Ascending aorta (tissue), 2 donors: Measurements from ENCODE around the gene IMP4. TPM values are rescaled to one million over a fixed set of nuclear protein-coding genes. Genes with fewer than 3 reads are reported as not detected.

Experiments
- DNase-seq, 2 donors: peaks; one replicate each; pipeline ENCODE4 v3.0.0-alpha.2; 2019; ENCODE audit warnings: low spot score in 2 of 2
- H3K27ac ChIP-seq, 2 donors: fragments of 200-600 bp; sonication (generic); one replicate each; pipeline ENCODE4 v1.5.1; 2016 to 2017; ENCODE audit warnings: mild to moderate bottlenecking in 1 of 2
- H3K27me3 ChIP-seq: fragments of 200-600 bp; sonication (generic); one replicate; pipeline ENCODE4 v1.5.1; 2017
- H3K36me3 ChIP-seq, 2 donors: fragments of 200-600 bp; sonication (generic); one replicate each; pipeline ENCODE4 v1.5.1; 2016
- H3K4me1 ChIP-seq, 2 donors: fragments of 200-600 bp; sonication (generic); one replicate each; pipeline ENCODE4 v1.5.1; 2016 to 2017; ENCODE audit warnings: mild to moderate bottlenecking in 1 of 2
- H3K4me3 ChIP-seq, 2 donors: fragments of 200-600 bp; sonication (generic); one replicate each; pipeline ENCODE4 v1.5.1; 2016 to 2017; ENCODE audit warnings: mild to moderate bottlenecking in 1 of 2
- H3K9me3 ChIP-seq, 2 donors: fragments of 200-600 bp; sonication (generic); one replicate each; pipeline ENCODE4 v1.5.1; 2016
- intact Hi-C: fragments of 100-400 bp; cut with DNase I; formaldehyde crosslinking; loops from one replicate; pipeline ENCODE4 v1.15.1; 2023
- total RNA-seq: library from RNA; depleted of rRNA; stranded (reverse); fragments of >200 nt; gene quantifications from one replicate; pipeline ENCODE4 v1.1.0, GENCODE V29; 2016
- TF ChIP-seq, protein P1 (sequence below), 3 experiments: fragments of 200-600 bp in 2 of 3; fragments of 450-650 bp in 1 of 3; sonication (generic) in 2 of 3; IDR thresholded peaks; one replicate each; pipeline ENCODE4 v1.5.1; 2016 to 2019; ENCODE audit warnings: antibody characterized with exemption in 3 of 3, mild to moderate bottlenecking in 1 of 3, moderate library complexity in 1 of 3

The IMP4 gene
- total RNA-seq, 1 donor from 2014 or later = 97.9 TPM

DNA sequence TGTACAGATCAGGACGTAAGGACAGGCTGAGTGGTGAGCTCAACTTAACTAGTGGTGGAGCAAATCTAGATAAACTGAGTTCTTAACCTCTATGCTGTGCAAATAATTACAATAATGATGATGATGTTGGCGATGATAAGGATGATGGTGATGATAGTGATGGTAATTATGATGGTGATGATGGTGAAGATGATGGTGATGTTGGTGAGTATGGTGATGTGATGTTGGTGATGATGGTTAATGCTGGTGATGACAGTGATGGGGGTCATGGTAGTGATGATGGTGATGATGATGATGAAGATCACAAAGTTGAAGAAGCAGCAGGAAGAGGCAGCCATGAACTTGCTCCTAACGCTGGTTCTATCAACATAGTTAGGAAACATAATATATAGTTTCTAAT, 38.0 kb upstream of the IMP4 start:
- Histone ChIP-seq H3K27me3 (no peaks in the 10 kb centered on the region), H3K27ac (no peak overlapping the region), H3K9me3 (no peaks in the 10 kb centered on the region), H3K4me1 (no peaks in the 10 kb centered on the region), H3K36me3 (no peaks in the 10 kb centered on the region), H3K4me3 (no peak overlapping the region)
- TF ChIP-seq, protein P1, sequence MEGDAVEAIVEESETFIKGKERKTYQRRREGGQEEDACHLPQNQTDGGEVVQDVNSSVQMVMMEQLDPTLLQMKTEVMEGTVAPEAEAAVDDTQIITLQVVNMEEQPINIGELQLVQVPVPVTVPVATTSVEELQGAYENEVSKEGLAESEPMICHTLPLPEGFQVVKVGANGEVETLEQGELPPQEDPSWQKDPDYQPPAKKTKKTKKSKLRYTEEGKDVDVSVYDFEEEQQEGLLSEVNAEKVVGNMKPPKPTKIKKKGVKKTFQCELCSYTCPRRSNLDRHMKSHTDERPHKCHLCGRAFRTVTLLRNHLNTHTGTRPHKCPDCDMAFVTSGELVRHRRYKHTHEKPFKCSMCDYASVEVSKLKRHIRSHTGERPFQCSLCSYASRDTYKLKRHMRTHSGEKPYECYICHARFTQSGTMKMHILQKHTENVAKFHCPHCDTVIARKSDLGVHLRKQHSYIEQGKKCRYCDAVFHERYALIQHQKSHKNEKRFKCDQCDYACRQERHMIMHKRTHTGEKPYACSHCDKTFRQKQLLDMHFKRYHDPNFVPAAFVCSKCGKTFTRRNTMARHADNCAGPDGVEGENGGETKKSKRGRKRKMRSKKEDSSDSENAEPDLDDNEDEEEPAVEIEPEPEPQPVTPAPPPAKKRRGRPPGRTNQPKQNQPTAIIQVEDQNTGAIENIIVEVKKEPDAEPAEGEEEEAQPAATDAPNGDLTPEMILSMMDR (IDR thresholded peaks at IDR 0.05) = no peak
- no peak for DNase-seq
- intact Hi-C loops = no loop called here

DNA sequence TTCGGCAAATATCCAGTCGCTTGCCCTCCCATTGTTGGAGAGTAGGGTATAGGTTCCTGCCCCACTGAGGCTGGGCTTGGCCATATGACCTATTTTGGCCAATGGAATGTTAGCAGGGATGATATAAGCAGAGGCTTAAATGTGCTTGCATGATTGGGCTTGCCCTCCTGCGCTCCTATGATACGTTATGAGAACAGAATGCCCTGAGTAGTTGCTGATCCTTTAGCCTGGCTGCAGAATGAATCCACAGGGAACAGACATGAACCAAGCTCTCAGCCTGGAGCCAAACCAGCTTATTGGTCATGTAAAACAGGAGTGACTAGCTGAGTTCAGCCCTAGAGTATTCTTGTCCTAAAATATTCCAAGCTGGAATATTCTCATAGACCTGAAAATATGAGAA, 34.8 kb upstream of the IMP4 start:
- Histone ChIP-seq H3K4me3 (no peak overlapping the region), H3K27me3 (no peaks in the 10 kb centered on the region), H3K9me3 (no peaks in the 10 kb centered on the region), H3K27ac (no peak overlapping the region), H3K36me3 (no peaks in the 10 kb centered on the region), H3K4me1 (no peaks in the 10 kb centered on the region)
- intact Hi-C loops = no loop called here
- no peak for DNase-seq
- TF ChIP-seq, protein P1 (IDR thresholded peaks at IDR 0.05) = no peak

DNA sequence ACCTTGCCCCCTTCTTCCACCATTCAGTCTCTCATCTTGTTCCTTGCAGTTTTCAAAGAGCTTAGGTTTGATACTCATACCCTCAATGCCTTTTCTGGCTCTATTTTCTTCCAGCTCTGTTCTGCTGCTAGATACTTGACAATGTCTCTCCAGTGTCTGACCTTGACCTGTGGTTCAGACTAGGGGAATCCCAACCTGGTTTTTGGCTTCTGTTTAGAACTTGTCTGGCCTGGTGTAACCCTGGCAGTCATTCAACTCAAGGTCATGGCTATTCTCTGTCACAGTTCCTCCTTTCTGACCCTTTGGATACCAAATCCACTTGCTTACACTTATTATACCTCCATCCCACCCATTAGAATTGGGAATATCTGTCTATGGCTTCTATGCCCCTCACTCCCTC, 31.8 kb upstream of the IMP4 start:
- DNase-seq = no peak
- Histone ChIP-seq H3K27ac (no peak overlapping the region), H3K4me3 (no peak overlapping the region), H3K27me3 (no peaks in the 10 kb centered on the region), H3K4me1 (no peaks in the 10 kb centered on the region), H3K9me3 (no peaks in the 10 kb centered on the region), H3K36me3 (no peaks in the 10 kb centered on the region)
- TF ChIP-seq, protein P1 (IDR thresholded peaks at IDR 0.05) = no peak
- intact Hi-C loops = no loop called here

- no peak overlapping the region for H3K4me3 ChIP-seq
- TF ChIP-seq, protein P1 (IDR thresholded peaks at IDR 0.05) = no peak
- no peak for DNase-seq
- H3K27ac ChIP-seq = no peak overlapping the region
- H3K27me3 ChIP-seq = no peaks in the 10 kb centered on the region
- no peaks in the 10 kb centered on the region for H3K36me3 ChIP-seq
- H3K4me1 ChIP-seq = no peaks in the 10 kb centered on the region
- intact Hi-C loops = no loop called here
- no peaks in the 10 kb centered on the region for H3K9me3 ChIP-seq
These were observed 28.8 kb upstream of the IMP4 start for GRCh38 chr2:130313812-130314334.

GRCh38 chr2:130314377-130314776, 28.3 kb upstream of the IMP4 start:
- TF ChIP-seq, protein P1 (IDR thresholded peaks at IDR 0.05) = no peak

DNA sequence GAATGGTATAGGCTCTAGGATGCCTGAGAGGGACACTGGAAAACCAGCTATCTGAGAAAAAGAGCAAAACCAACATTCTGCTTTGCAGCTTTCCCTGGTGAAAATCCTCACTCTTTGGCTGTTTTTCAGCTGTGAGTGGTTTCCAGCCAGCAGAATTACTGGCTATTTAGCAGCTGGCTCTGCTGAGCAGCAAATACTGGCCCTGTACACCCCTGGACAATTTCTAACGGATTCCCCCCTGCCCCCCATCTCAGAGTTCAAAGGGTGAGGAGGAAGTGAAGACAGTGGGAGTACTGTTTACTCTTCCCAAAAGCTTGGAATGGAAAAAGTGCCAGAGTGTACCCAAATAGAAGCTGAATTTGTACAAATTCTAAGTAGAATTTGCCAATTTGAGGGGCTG, 26.1 kb upstream of the IMP4 start:
- TF ChIP-seq, protein P1 (IDR thresholded peaks at IDR 0.05) = no peak
- Histone ChIP-seq H3K4me3 (no peak overlapping the region), H3K9me3 (no peaks in the 10 kb centered on the region), H3K27me3 (no peaks in the 10 kb centered on the region), H3K36me3 (no peaks in the 10 kb centered on the region), H3K27ac (no peak overlapping the region), H3K4me1 (no peaks in the 10 kb centered on the region)
- intact Hi-C loops = no loop called here
- no peak for DNase-seq

More at GRCh38 chr2:130314377-130314776, 28.3 kb upstream of the IMP4 start:
- Histone ChIP-seq H3K27me3 (no peaks in the 10 kb centered on the region), H3K4me1 (no peaks in the 10 kb centered on the region), H3K27ac (no peak overlapping the region), H3K4me3 (no peak overlapping the region), H3K36me3 (no peaks in the 10 kb centered on the region), H3K9me3 (no peaks in the 10 kb centered on the region)
- DNase-seq = no peak
- intact Hi-C loops = no loop called here
